Stimulated activated CD4-positive, alpha-beta T cell treated with anti-CD3 and anti-CD28 coated beads, Interleukin-15, amount 100 ng/mL, for 48 hours (primary cell): ENCODE measurements around the gene KLHL29.

Experiments used
- DNase-seq, 2 donors: peaks; one replicate each; pipeline ENCODE4 v3.0.0-alpha.2; 2020; ENCODE audit warnings: low read depth in 2 of 2

Gene KLHL29

GRCh38 chr2:23449413-23449812 lies 64.4 kb downstream of the KLHL29 start:
- DNase-seq, result no peak

GRCh38 chr2:23449831-23450331 lies 64.9 kb downstream of the KLHL29 start:
- no peak for DNase-seq

- DNase-seq, result no peak
Measured at GRCh38 chr2:23452372-23452771, 67.4 kb downstream of the KLHL29 start.

GRCh38 chr2:23452853-23453420 lies 68.0 kb downstream of the KLHL29 start:
- no peak for DNase-seq

GRCh38 chr2:23453432-23453831 lies 68.5 kb downstream of the KLHL29 start:
- no peak for DNase-seq

- no peak for DNase-seq
Measured at GRCh38 chr2:23453836-23454460, 69.0 kb downstream of the KLHL29 start.

- no peak for DNase-seq
Measured at GRCh38 chr2:23454501-23455120, 69.6 kb downstream of the KLHL29 start.

- DNase-seq, result no peak
Measured at GRCh38 chr2:23456396-23456795, 71.4 kb downstream of the KLHL29 start.

- DNase-seq, result no peak
Measured at GRCh38 chr2:23456881-23457760, 72.1 kb downstream of the KLHL29 start.

GRCh38 chr2:23457990-23458682 lies 73.2 kb downstream of the KLHL29 start:
- DNase-seq, result no peak

GRCh38 chr2:23459032-23459431 lies 74.1 kb downstream of the KLHL29 start:
- DNase-seq, result no peak

GRCh38 chr2:23460228-23460627 lies 75.2 kb downstream of the KLHL29 start:
- DNase-seq, result no peak

- no peak for DNase-seq
Measured at GRCh38 chr2:23460993-23461392, 76.0 kb downstream of the KLHL29 start.

- DNase-seq, result no peak
Measured at GRCh38 chr2:23464156-23464555, 79.2 kb downstream of the KLHL29 start.

GRCh38 chr2:23464905-23465537 lies 80.0 kb downstream of the KLHL29 start:
- no peak for DNase-seq

- no peak for DNase-seq
Measured at GRCh38 chr2:23465936-23466335, 81.0 kb downstream of the KLHL29 start.

GRCh38 chr2:23467618-23468017 lies 82.6 kb downstream of the KLHL29 start:
- no peak for DNase-seq

- no peak for DNase-seq
Measured at GRCh38 chr2:23468474-23469141, 83.6 kb downstream of the KLHL29 start.

- DNase-seq, result no peak
Measured at GRCh38 chr2:23469142-23469540, 84.2 kb downstream of the KLHL29 start.

GRCh38 chr2:23475036-23475435 lies 90.1 kb downstream of the KLHL29 start:
- no peak for DNase-seq

GRCh38 chr2:23475473-23475872 lies 90.5 kb downstream of the KLHL29 start:
- DNase-seq, result no peak
